Endothelial cell of umbilical vein (primary cell): ENCODE data around the gene TNIK. TPM values are rescaled to one million over a fixed set of nuclear protein-coding genes. Genes with fewer than 3 reads are reported as not detected.

Source experiments
- BruUV-seq: library from RNA; stranded (reverse); fragments of 400-500 nt; replicated peaks from 2 replicates; lab custom pipeline; 2021; lab: Mats Ljungman, UMichigan
- CTCF ChIA-PET: fragments of 300-600, 350-600 bp; sonication (Branson Sonifier 250); formaldehyde crosslinking; loops from one replicate; lab custom pipeline; 2021; ENCODE audit warnings: antibody characterized with exemption, inconsistent platforms; lab: Charles Lee
- POLR2A ChIA-PET: fragments of 300-600, 350-600 bp; sonication (Branson Sonifier 250); formaldehyde crosslinking; loops from one replicate; lab custom pipeline; 2021; ENCODE audit warnings: antibody characterized with exemption, inconsistent platforms; lab: Charles Lee
- DNase-seq: peaks from one replicate; pipeline ENCODE4 v3.0.0-alpha.2; 2011; ENCODE audit warnings: low read depth, low spot score
- FAIRE-seq: peaks from 2 replicates; lab custom pipeline; 2011; peaks lifted over from hg19 to GRCh38; lab: Jason Lieb, UNC
- H2AFZ ChIP-seq: 2 replicates; pipeline ENCODE4 v1.6.0; 2012; ENCODE audit warnings: low read depth, low read length, control low read depth, inconsistent platforms
- H3K27ac ChIP-seq: 2 replicates; pipeline ENCODE4 v1.5.1; 2011; ENCODE audit warnings: low read depth, mild to moderate bottlenecking, control low read depth, low read length, moderate library complexity; ENCODE audit not compliant: insufficient read depth
- H3K27me3 ChIP-seq, 2 experiments: 2 replicates each; pipeline versions ENCODE4 v1.6.0 to v1.6.1; 2011; ENCODE audit warnings: low read length in 2 of 2, mixed read lengths in 1 of 2; ENCODE audit not compliant: control insufficient read depth in 2 of 2, insufficient read depth in 2 of 2
- H3K36me3 ChIP-seq, 2 experiments: 2 replicates in 1 of 2; 3 replicates in 1 of 2; pipeline ENCODE4 v1.5.1; 2011; ENCODE audit warnings: low read length in 2 of 2, mild to moderate bottlenecking in 1 of 2, moderate library complexity in 1 of 2; ENCODE audit not compliant: control insufficient read depth in 2 of 2, insufficient read depth in 2 of 2; ENCODE audit errors: extremely low read depth in 1 of 2
- H3K4me1 ChIP-seq: 3 replicates; pipeline ENCODE4 v1.5.1; 2011; ENCODE audit warnings: mild to moderate bottlenecking, low read length; ENCODE audit not compliant: control insufficient read depth, insufficient read depth; ENCODE audit errors: extremely low read depth
- H3K4me2 ChIP-seq: 2 replicates; pipeline ENCODE4 v1.6.1; 2011; ENCODE audit warnings: low read length, control low read depth, mixed read lengths; ENCODE audit not compliant: insufficient read depth
- H3K4me3 ChIP-seq, 3 experiments: fragments of 200-600 bp in 1 of 3; sonication (generic), shearing (Covaris generic) in 1 of 3; replicated peaks in 1 of 3; 2 replicates each; pipeline ENCODE4 v1.5.1; 2011 to 2016; ENCODE audit warnings: control low read depth in 3 of 3, low read length in 3 of 3, mild to moderate bottlenecking in 2 of 3, inconsistent platforms in 1 of 3, low read depth in 1 of 3, moderate library complexity in 1 of 3; ENCODE audit not compliant: insufficient read depth in 1 of 3
- H3K79me2 ChIP-seq: 2 replicates; pipeline ENCODE4 v1.6.0; 2012; ENCODE audit warnings: low read length, inconsistent platforms; ENCODE audit not compliant: control insufficient read depth, insufficient read depth
- H3K9ac ChIP-seq: replicated peaks from 2 replicates; pipeline ENCODE3; 2011; ENCODE audit warnings: low read length, control low read depth; ENCODE audit not compliant: insufficient read depth; ENCODE audit errors: extremely low read depth
- H3K9me1 ChIP-seq: replicated peaks from 3 replicates; pipeline ENCODE4 v1.6.0; 2011; ENCODE audit warnings: mild to moderate bottlenecking, low read length; ENCODE audit not compliant: control insufficient read depth, insufficient read depth; ENCODE audit errors: extremely low read depth
- H3K9me3 ChIP-seq: replicated peaks from 2 replicates; pipeline ENCODE4 v1.5.1; 2012; ENCODE audit warnings: low read length, inconsistent platforms; ENCODE audit not compliant: control insufficient read depth, insufficient read depth
- H4K20me1 ChIP-seq: replicated peaks from 2 replicates; pipeline ENCODE3; 2011; ENCODE audit warnings: mild to moderate bottlenecking, low read length; ENCODE audit not compliant: control insufficient read depth, insufficient read depth; ENCODE audit errors: extremely low read depth
- CTCF ChIP-seq, 2 donors: IDR thresholded peaks; 1 replicate in 1 of 2; 2 replicates in 1 of 2; pipeline ENCODE4 v1.5.1; 2011; ENCODE audit warnings: low read length in 2 of 2, mild to moderate bottlenecking in 2 of 2, moderate library complexity in 2 of 2, control low read depth in 1 of 2, inconsistent platforms in 1 of 2, low read depth in 1 of 2; ENCODE audit not compliant: insufficient read depth in 1 of 2; ENCODE audit errors: extremely low read depth in 1 of 2
- EZH2 ChIP-seq: IDR thresholded peaks from 2 replicates; pipeline ENCODE4 v1.6.1; 2012; ENCODE audit warnings: borderline replicate concordance, low read depth, mild to moderate bottlenecking, moderate library complexity, low read length, inconsistent platforms; ENCODE audit not compliant: severe bottlenecking
- FOS ChIP-seq: IDR thresholded peaks from 2 replicates; pipeline ENCODE4 v1.6.1; 2011; ENCODE audit warnings: mild to moderate bottlenecking, low read length, moderate library complexity, borderline replicate concordance; ENCODE audit not compliant: insufficient read depth
- GATA2 ChIP-seq: IDR thresholded peaks from 2 replicates; pipeline ENCODE4 v1.7.0; 2011; ENCODE audit warnings: low read depth, mild to moderate bottlenecking, moderate library complexity, mixed read lengths, low read length; ENCODE audit not compliant: insufficient read length, insufficient read depth
- JUN ChIP-seq: IDR thresholded peaks from 2 replicates; pipeline ENCODE4 v1.6.1; 2011; ENCODE audit warnings: borderline replicate concordance, low read depth; ENCODE audit not compliant: insufficient read length, insufficient read depth
- MAX ChIP-seq: IDR thresholded peaks from 2 replicates; pipeline ENCODE4 v1.6.1; 2011; ENCODE audit not compliant: insufficient read depth, insufficient read length
- MYC ChIP-seq: IDR thresholded peaks from one replicate; pipeline ENCODE4 v1.6.1; 2011; ENCODE audit warnings: mild to moderate bottlenecking, low read depth, low read length
- POLR2A ChIP-seq: IDR thresholded peaks from 2 replicates; pipeline ENCODE4 v1.6.1; 2012; ENCODE audit warnings: low read depth, mild to moderate bottlenecking, control low read depth, low read length
- POLR2AphosphoS5 ChIP-seq: IDR thresholded peaks from 2 replicates; pipeline ENCODE4 v1.6.1; 2012; ENCODE audit warnings: low read depth, mild to moderate bottlenecking, control low read depth, low read length, moderate library complexity; ENCODE audit not compliant: insufficient read depth
- dilution Hi-C: fragments of 300-500 bp; cut with MboI; formaldehyde crosslinking; loops from one replicate; pipeline ENCODE4 v1.15.0; 2019; ENCODE audit warnings: low sequenced_read_pairs; ENCODE audit not compliant: extremely low pct_ligation_motif_present
- intact Hi-C: fragments of 100-400 bp; cut with micrococcal nuclease; formaldehyde crosslinking; loops from one replicate; pipeline ENCODE4 v1.10.0; 2022
- polyA plus RNA-seq, 4 experiments: library from polyadenylated mRNA; depleted of rRNA in 3 of 4; stranded (reverse) in 3 of 4; unstranded in 1 of 4; fragments of >200 nt; gene quantifications; 2 replicates each; pipeline versions ENCODE4 v1.2.1 to v1.2.3, GENCODE V29; 2011 to 2012; ENCODE audit warnings: missing spikeins in 1 of 4
- total RNA-seq: library from RNA; stranded (reverse); gene quantifications from 2 replicates; pipeline ENCODE4 v1.2.3, GENCODE V29; 2021

Gene TNIK
- total and polyA plus RNA-seq, 2 donors (not counting 3 experiments of a cell fraction or from before 2014, with no cell fraction given), result 10.9 to 39.7 TPM

GRCh38 chr3:171506743-171507319, 46.6 kb upstream of the TNIK start:
- FAIRE-seq (no peak), DNase-seq (no peak)
- no peak overlapping the region for H3K4me3 ChIP-seq
- no peaks in the 10 kb centered on the region for H3K9me1 ChIP-seq
- ChIA-PET POLR2A (no interaction called here), CTCF (interaction anchor here (1.2 kb wide), 1 partner anchor 60 kb away, joined by 3 read pairs; no protein-coding TSS in a partner anchor)
- no peak overlapping the region for H3K27ac ChIP-seq
- no peaks in the 10 kb centered on the region for H3K36me3 ChIP-seq
- TF ChIP-seq FOS, result no peak
- TF ChIP-seq POLR2A, result no peak
- no peak for TF ChIP-seq MYC
- TF ChIP-seq EZH2, result no peak
- TF ChIP-seq CTCF (IDR thresholded peaks at IDR 0.05; ENCODE audit: extremely low read depth in 1 of 2, insufficient read depth in 1 of 2, low read depth in 1 of 2, low read length in 2 of 2), result no peak
- TF ChIP-seq POLR2AphosphoS5, result no peak
- TF ChIP-seq JUN, result no peak
- no peak for TF ChIP-seq MAX
- no peak for TF ChIP-seq GATA2
- H2AFZ ChIP-seq, result no peak overlapping the region
- H3K4me1 ChIP-seq, result no peaks in the 10 kb centered on the region
- dilution Hi-C loops, result no loop called here
- no peaks in the 10 kb centered on the region for H4K20me1 ChIP-seq
- H3K9ac ChIP-seq, result no peak overlapping the region
- no peaks in the 10 kb centered on the region for H3K9me3 ChIP-seq
- intact Hi-C loops, result no loop called here
- BruUV-seq, result no TSS peak
- H3K27me3 ChIP-seq, result no peaks in the 10 kb centered on the region
- no peak overlapping the region for H3K4me2 ChIP-seq
- H3K79me2 ChIP-seq, result no peaks in the 10 kb centered on the region
